GM12878 (cell line): Measurements from ENCODE around the gene RNF167. TPM values are rescaled to one million over a fixed set of nuclear protein-coding genes. Genes with fewer than 3 reads are reported as not detected.

Experiments used
- ASH2L ChIP-seq: fragments of 300-600, 200-600 bp; sonication (generic); IDR thresholded peaks from 2 replicates; pipeline ENCODE4 v1.6.1; 2017; ENCODE audit warnings: low read depth, mild to moderate bottlenecking, borderline replicate concordance
- CHD2 ChIP-seq: IDR thresholded peaks from 2 replicates; pipeline ENCODE4 v1.6.1; 2011; ENCODE audit warnings: low read depth, low read length, improper control_type of control experiment, borderline replicate concordance
- ESRRA ChIP-seq: IDR thresholded peaks from 2 replicates; pipeline ENCODE4 v1.6.1; 2012; ENCODE audit warnings: mild to moderate bottlenecking, low read length, improper control_type of control experiment
- IRF4 ChIP-seq: IDR thresholded peaks from 2 replicates; pipeline ENCODE4 v1.6.1; 2011; ENCODE audit warnings: low read depth, low read length
- NFIC ChIP-seq: IDR thresholded peaks from 2 replicates; pipeline ENCODE4 v1.6.1; 2012; ENCODE audit warnings: low read depth, mild to moderate bottlenecking, inconsistent platforms, low read length, moderate library complexity
- PAX5 ChIP-seq: IDR thresholded peaks from 2 replicates; pipeline ENCODE4 v1.6.1; 2011; ENCODE audit warnings: low read depth, low read length, borderline replicate concordance
- PML ChIP-seq: IDR thresholded peaks from 2 replicates; pipeline ENCODE4 v1.6.1; 2012; ENCODE audit warnings: low read length, inconsistent platforms
- POLR2AphosphoS5 ChIP-seq: IDR thresholded peaks from 2 replicates; pipeline ENCODE4 v1.6.1; 2011; ENCODE audit warnings: mild to moderate bottlenecking, low read length, inconsistent platforms
- POU2F2 ChIP-seq: IDR thresholded peaks from 3 replicates; pipeline ENCODE4 v1.6.1; 2011; ENCODE audit warnings: low read depth, mild to moderate bottlenecking, low read length, borderline replicate concordance
- RAD51 ChIP-seq: fragments of 450-650 bp; IDR thresholded peaks from 2 replicates; pipeline ENCODE4 v1.6.1; 2016; ENCODE audit warnings: moderate library complexity, mild to moderate bottlenecking, inconsistent platforms
- RB1 ChIP-seq: fragments of 450-650 bp; formaldehyde crosslinking; IDR thresholded peaks from 2 replicates; pipeline ENCODE4 v1.6.1; 2017; ENCODE audit warnings: mild to moderate bottlenecking, borderline replicate concordance
- SIX5 ChIP-seq: IDR thresholded peaks from 2 replicates; pipeline ENCODE4 v1.6.1; 2011; ENCODE audit warnings: mild to moderate bottlenecking, low read depth, low read length, moderate library complexity; ENCODE audit not compliant: severe bottlenecking
- SMAD1 ChIP-seq: fragments of 450-650 bp; IDR thresholded peaks from 2 replicates; pipeline ENCODE4 v1.6.1; 2018; ENCODE audit warnings: mild to moderate bottlenecking, low read depth; ENCODE audit not compliant: partially characterized antibody
- SMAD5 ChIP-seq: IDR thresholded peaks from 2 replicates; pipeline ENCODE4 v1.6.1; 2016; ENCODE audit warnings: antibody characterized with exemption, low read depth
- SRF ChIP-seq, 2 experiments: IDR thresholded peaks; 2 replicates each; pipeline ENCODE4 v1.6.1; 2011; ENCODE audit warnings: low read depth in 2 of 2, low read length in 2 of 2, mild to moderate bottlenecking in 1 of 2, moderate library complexity in 1 of 2
- SUZ12 ChIP-seq: fragments of 200-600 bp; sonication (generic); IDR thresholded peaks from one replicate; pipeline ENCODE4 v1.6.1; 2018; ENCODE audit warnings: antibody characterized with exemption, mild to moderate bottlenecking; ENCODE audit not compliant: unreplicated experiment
- TBL1XR1 ChIP-seq: IDR thresholded peaks from 2 replicates; pipeline ENCODE4 v1.6.1; 2012; ENCODE audit warnings: low read depth, low read length, improper control_type of control experiment
- TCF12 ChIP-seq: IDR thresholded peaks from 2 replicates; pipeline ENCODE4 v1.6.1; 2011; ENCODE audit warnings: low read depth, mild to moderate bottlenecking, low read length
- YY1 ChIP-seq: IDR thresholded peaks from 2 replicates; pipeline ENCODE4 v1.6.1; 2011; ENCODE audit warnings: low read depth, mild to moderate bottlenecking, low read length
- polyA plus RNA-seq, 11 experiments: library from polyadenylated mRNA; depleted of rRNA in 4 of 11; unstranded in 6 of 11; stranded (reverse) in 5 of 11; fragments of >200 nt; fragmentation: Nextera tagmentation in 4 of 11; fragmentation: Illumina TruSeq in 1 of 11; extraction: Ambion mirVana in 4 of 11; extraction: Trizol in 1 of 11; gene quantifications; 1 replicate in 1 of 11; 2 replicates in 10 of 11; pipeline versions ENCODE4 v1.2.1 to v1.2.3, GENCODE V29; 2011 to 2016; ENCODE audit warnings: inconsistent platforms in 2 of 11, missing spikeins in 2 of 11, low read depth in 1 of 11
- total RNA-seq, 4 experiments: library from RNA; depleted of rRNA in 3 of 4; stranded (reverse); fragments of >200 nt in 3 of 4; fragmentation: Illumina TruSeq in 1 of 4; extraction: Trizol in 1 of 4; gene quantifications; 2 replicates each; pipeline versions ENCODE4 v1.2.1 to v1.2.3, GENCODE V29; 2013 to 2021
- TF ChIP-seq, protein P1 (sequence below): fragments of 450-650 bp; IDR thresholded peaks from 2 replicates; pipeline ENCODE4 v1.6.1; 2016; ENCODE audit warnings: mild to moderate bottlenecking, moderate library complexity, borderline replicate concordance
- TF ChIP-seq, protein P2 (sequence below): IDR thresholded peaks from 2 replicates; pipeline ENCODE4 v1.6.1; 2011; ENCODE audit warnings: borderline replicate concordance, low read depth, mild to moderate bottlenecking, moderate library complexity, mixed read lengths, low read length; ENCODE audit not compliant: insufficient read depth; ENCODE audit errors: extremely low read length
- TF ChIP-seq, protein P3 (sequence below): fragments of 450-650 bp; IDR thresholded peaks from 2 replicates; pipeline ENCODE4 v1.6.1; 2017; ENCODE audit warnings: antibody characterized with exemption, mild to moderate bottlenecking, moderate library complexity

RNF167 gene
- total and polyA plus RNA-seq, 10 of the 15 experiments (the other 5 are each of a cell fraction or from before 2014, with no cell fraction given), result 33.6 to 147 (median 57.6) TPM

DNA sequence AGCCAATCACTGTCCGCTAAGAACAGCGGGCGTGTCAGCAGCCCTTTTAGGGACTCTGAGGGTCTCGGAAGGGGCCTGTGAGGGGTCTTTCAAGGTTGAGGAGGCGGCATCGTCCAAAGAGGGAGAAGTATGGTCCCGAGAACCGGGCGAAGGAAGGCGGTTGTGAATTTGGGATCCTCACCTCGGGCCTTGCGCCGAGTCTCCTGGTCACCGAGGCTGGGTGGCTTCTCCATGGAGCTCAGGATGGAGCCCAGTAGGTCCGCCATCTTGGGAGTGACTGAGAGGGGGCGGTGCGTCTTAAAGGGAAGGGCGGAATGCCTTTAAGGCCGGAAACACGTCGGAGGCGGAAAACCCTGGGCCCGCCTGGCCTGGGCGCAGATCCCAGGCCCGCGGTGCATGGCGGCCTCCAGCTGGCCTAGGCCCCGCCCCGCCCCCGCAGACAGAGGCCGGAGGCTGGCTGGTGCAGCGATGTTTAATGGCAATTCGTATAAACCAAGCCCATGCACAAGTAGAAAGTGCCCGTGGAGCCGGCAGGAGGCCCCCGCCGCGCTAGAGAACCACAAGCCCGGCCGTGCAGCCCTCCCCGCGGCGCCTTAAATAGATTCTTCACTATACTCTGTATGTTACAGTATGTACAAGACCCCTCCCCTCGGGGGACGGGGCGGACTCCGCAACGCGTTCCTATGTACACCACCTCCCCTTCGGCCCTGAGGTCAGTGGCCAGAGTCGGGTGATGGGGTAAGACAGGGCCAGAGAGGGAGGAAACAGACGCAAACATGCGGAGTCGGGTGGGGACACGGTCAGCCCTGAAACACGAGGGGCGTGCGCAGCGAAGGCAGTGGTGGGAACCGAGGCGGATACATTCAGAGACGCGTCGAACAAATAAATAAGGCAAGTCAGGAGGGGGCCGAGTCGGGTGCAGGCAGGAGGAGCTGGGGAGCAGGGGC lies 27.7 kb downstream of the RNF167 start, which contains the start of gene SPAG7 (continued):
- TF ChIP-seq, protein P1, sequence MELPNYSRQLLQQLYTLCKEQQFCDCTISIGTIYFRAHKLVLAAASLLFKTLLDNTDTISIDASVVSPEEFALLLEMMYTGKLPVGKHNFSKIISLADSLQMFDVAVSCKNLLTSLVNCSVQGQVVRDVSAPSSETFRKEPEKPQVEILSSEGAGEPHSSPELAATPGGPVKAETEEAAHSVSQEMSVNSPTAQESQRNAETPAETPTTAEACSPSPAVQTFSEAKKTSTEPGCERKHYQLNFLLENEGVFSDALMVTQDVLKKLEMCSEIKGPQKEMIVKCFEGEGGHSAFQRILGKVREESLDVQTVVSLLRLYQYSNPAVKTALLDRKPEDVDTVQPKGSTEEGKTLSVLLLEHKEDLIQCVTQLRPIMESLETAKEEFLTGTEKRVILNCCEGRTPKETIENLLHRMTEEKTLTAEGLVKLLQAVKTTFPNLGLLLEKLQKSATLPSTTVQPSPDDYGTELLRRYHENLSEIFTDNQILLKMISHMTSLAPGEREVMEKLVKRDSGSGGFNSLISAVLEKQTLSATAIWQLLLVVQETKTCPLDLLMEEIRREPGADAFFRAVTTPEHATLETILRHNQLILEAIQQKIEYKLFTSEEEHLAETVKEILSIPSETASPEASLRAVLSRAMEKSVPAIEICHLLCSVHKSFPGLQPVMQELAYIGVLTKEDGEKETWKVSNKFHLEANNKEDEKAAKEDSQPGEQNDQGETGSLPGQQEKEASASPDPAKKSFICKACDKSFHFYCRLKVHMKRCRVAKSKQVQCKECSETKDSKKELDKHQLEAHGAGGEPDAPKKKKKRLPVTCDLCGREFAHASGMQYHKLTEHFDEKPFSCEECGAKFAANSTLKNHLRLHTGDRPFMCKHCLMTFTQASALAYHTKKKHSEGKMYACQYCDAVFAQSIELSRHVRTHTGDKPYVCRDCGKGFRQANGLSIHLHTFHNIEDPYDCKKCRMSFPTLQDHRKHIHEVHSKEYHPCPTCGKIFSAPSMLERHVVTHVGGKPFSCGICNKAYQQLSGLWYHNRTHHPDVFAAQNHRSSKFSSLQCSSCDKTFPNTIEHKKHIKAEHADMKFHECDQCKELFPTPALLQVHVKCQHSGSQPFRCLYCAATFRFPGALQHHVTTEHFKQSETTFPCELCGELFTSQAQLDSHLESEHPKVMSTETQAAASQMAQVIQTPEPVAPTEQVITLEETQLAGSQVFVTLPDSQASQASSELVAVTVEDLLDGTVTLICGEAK, result peak; percentile 51; the same call in 1 of the 2 replicates
- 0 out of 2 replicates have a peak, but pooled peaks have one; percentile 9 for TF ChIP-seq IRF4
- peak; percentile 70; the same call in 1 of the 2 replicates for TF ChIP-seq PAX5
- TF ChIP-seq YY1, result peak; percentile 99
- TF ChIP-seq, protein P2, sequence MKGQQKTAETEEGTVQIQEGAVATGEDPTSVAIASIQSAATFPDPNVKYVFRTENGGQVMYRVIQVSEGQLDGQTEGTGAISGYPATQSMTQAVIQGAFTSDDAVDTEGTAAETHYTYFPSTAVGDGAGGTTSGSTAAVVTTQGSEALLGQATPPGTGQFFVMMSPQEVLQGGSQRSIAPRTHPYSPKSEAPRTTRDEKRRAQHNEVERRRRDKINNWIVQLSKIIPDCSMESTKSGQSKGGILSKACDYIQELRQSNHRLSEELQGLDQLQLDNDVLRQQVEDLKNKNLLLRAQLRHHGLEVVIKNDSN, result no peak
- TF ChIP-seq TBL1XR1, result 0 out of 2 replicates have a peak, but pooled peaks have one; percentile 45
- no peak for TF ChIP-seq ESRRA
- peak; percentile 89 for TF ChIP-seq POLR2AphosphoS5
- TF ChIP-seq PML, result peak; percentile 93
- peak; percentile 57; the same call in 1 of the 3 replicates for TF ChIP-seq POU2F2
- peak; percentile 15 for TF ChIP-seq SIX5
- TF ChIP-seq NFIC, result no peak; the same call in 1 of the 2 replicates
- peak; percentile 90; the same call in 1 of the 2 replicates for TF ChIP-seq SMAD5
- no peak for TF ChIP-seq SUZ12
- TF ChIP-seq SMAD1, result peak; percentile 67
- peak; percentile 50; the same call in 1 of the 2 replicates for TF ChIP-seq RAD51
- TF ChIP-seq CHD2, result no peak
- TF ChIP-seq, protein P3, sequence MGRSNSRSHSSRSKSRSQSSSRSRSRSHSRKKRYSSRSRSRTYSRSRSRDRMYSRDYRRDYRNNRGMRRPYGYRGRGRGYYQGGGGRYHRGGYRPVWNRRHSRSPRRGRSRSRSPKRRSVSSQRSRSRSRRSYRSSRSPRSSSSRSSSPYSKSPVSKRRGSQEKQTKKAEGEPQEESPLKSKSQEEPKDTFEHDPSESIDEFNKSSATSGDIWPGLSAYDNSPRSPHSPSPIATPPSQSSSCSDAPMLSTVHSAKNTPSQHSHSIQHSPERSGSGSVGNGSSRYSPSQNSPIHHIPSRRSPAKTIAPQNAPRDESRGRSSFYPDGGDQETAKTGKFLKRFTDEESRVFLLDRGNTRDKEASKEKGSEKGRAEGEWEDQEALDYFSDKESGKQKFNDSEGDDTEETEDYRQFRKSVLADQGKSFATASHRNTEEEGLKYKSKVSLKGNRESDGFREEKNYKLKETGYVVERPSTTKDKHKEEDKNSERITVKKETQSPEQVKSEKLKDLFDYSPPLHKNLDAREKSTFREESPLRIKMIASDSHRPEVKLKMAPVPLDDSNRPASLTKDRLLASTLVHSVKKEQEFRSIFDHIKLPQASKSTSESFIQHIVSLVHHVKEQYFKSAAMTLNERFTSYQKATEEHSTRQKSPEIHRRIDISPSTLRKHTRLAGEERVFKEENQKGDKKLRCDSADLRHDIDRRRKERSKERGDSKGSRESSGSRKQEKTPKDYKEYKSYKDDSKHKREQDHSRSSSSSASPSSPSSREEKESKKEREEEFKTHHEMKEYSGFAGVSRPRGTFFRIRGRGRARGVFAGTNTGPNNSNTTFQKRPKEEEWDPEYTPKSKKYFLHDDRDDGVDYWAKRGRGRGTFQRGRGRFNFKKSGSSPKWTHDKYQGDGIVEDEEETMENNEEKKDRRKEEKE, result no peak
- peak; percentile 70; the same call in 1 of the 2 replicates for TF ChIP-seq RB1
- 0 out of 2 replicates have a peak, but pooled peaks have one; percentile 77 for TF ChIP-seq ASH2L
- TF ChIP-seq TCF12, result peak; percentile 83; the same call in 1 of the 2 replicates
- TF ChIP-seq SRF (IDR thresholded peaks at IDR 0.05; ENCODE audit: low read depth in 2 of 2, low read length in 2 of 2), result peak; percentile 66 to 95
